ENCODE measurements around the gene EMILIN2.

EMILIN2 gene

GRCh38 chr18:2916184-2916583, 69.4 kb downstream of the EMILIN2 start:
- peaks cover 18% of the 10 kb centered on the region for H3K36me3 ChIP-seq (ENCODE audit: control insufficient read depth, insufficient read depth, low read length)
- no peak overlapping the region for H3K4me3 ChIP-seq (ENCODE audit: low read length)
- H3K4me1 ChIP-seq (ENCODE audit: control insufficient read depth, insufficient read depth, low read length) = peaks cover 31% of the 10 kb centered on the region
- no peak overlapping the region for H3K9ac ChIP-seq (ENCODE audit: low read length)
- H3K27me3 ChIP-seq (ENCODE audit: control insufficient read depth, insufficient read depth, low read length) = no peaks in the 10 kb centered on the region
- no peaks in the 10 kb centered on the region for H3K9me3 ChIP-seq (ENCODE audit: control insufficient read depth, low read length)

- no peaks in the 10 kb centered on the region for H3K9me3 ChIP-seq (ENCODE audit: control insufficient read depth, low read length)
- H3K27me3 ChIP-seq (ENCODE audit: control insufficient read depth, insufficient read depth, low read length) = no peaks in the 10 kb centered on the region
- H3K4me3 ChIP-seq (ENCODE audit: low read length) = no peak overlapping the region
- H3K36me3 ChIP-seq (ENCODE audit: control insufficient read depth, insufficient read depth, low read length) = peaks cover 18% of the 10 kb centered on the region
- H3K9ac ChIP-seq (ENCODE audit: low read length) = peak overlapping the region; percentile 24
- H3K4me1 ChIP-seq (ENCODE audit: control insufficient read depth, insufficient read depth, low read length) = peaks cover 31% of the 10 kb centered on the region
These were observed 70.6 kb downstream of the EMILIN2 start for GRCh38 chr18:2917259-2918047.

- no peak overlapping the region for H3K9ac ChIP-seq (ENCODE audit: low read length)
- peaks cover 23% of the 10 kb centered on the region for H3K36me3 ChIP-seq (ENCODE audit: control insufficient read depth, insufficient read depth, low read length)
- no peaks in the 10 kb centered on the region for H3K27me3 ChIP-seq (ENCODE audit: control insufficient read depth, insufficient read depth, low read length)
- H3K9me3 ChIP-seq (ENCODE audit: control insufficient read depth, low read length) = no peaks in the 10 kb centered on the region
- no peak overlapping the region for H3K4me3 ChIP-seq (ENCODE audit: low read length)
- H3K4me1 ChIP-seq (ENCODE audit: control insufficient read depth, insufficient read depth, low read length) = peaks cover 31% of the 10 kb centered on the region
These were observed 72.2 kb downstream of the EMILIN2 start for GRCh38 chr18:2918761-2919550.

GRCh38 chr18:2919600-2919999, 72.8 kb downstream of the EMILIN2 start:
- H3K27me3 ChIP-seq (ENCODE audit: control insufficient read depth, insufficient read depth, low read length) = no peaks in the 10 kb centered on the region
- no peak overlapping the region for H3K4me3 ChIP-seq (ENCODE audit: low read length)
- H3K9ac ChIP-seq (ENCODE audit: low read length) = no peak overlapping the region
- peaks cover 24% of the 10 kb centered on the region for H3K36me3 ChIP-seq (ENCODE audit: control insufficient read depth, insufficient read depth, low read length)
- H3K9me3 ChIP-seq (ENCODE audit: control insufficient read depth, low read length) = no peaks in the 10 kb centered on the region
- peaks cover 31% of the 10 kb centered on the region for H3K4me1 ChIP-seq (ENCODE audit: control insufficient read depth, insufficient read depth, low read length)

DNA sequence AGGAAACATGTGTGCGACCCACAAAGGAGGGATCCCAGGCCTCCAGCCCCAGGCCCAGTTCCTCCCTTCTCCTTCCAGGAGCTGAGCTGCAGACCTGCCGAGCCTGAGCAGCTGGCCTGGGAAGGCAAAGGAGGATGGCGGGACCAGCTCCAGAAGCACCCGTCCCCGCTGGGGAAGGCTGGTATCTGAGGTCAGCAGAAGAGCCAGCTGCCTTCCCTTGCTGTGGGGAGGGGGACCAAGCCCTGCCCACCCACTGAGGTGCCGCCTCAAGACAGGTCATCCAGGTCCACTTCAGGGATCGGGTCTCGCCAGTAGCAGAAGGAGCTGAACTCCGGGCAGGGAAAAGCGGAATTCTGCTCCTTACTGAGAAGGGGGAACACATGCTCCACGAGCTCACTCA, 73.2 kb downstream of the EMILIN2 start:
- Histone ChIP-seq H3K36me3 (ENCODE audit: control insufficient read depth, insufficient read depth, low read length) (peaks cover 28% of the 10 kb centered on the region), H3K9me3 (ENCODE audit: control insufficient read depth, low read length) (no peaks in the 10 kb centered on the region), H3K4me1 (ENCODE audit: control insufficient read depth, insufficient read depth, low read length) (peaks cover 31% of the 10 kb centered on the region), H3K27me3 (ENCODE audit: control insufficient read depth, insufficient read depth, low read length) (no peaks in the 10 kb centered on the region), H3K9ac (ENCODE audit: low read length) (no peak overlapping the region), H3K4me3 (ENCODE audit: low read length) (no peak overlapping the region)

GRCh38 chr18:2920546-2921343, 73.9 kb downstream of the EMILIN2 start:
- H3K9ac ChIP-seq (ENCODE audit: low read length) = no peak overlapping the region
- no peaks in the 10 kb centered on the region for H3K27me3 ChIP-seq (ENCODE audit: control insufficient read depth, insufficient read depth, low read length)
- H3K4me1 ChIP-seq (ENCODE audit: control insufficient read depth, insufficient read depth, low read length) = peaks cover 30% of the 10 kb centered on the region
- peaks cover 32% of the 10 kb centered on the region for H3K36me3 ChIP-seq (ENCODE audit: control insufficient read depth, insufficient read depth, low read length)
- no peaks in the 10 kb centered on the region for H3K9me3 ChIP-seq (ENCODE audit: control insufficient read depth, low read length)
- no peak overlapping the region for H3K4me3 ChIP-seq (ENCODE audit: low read length)

- no peak overlapping the region for H3K4me3 ChIP-seq (ENCODE audit: low read length)
- H3K9me3 ChIP-seq (ENCODE audit: control insufficient read depth, low read length) = no peaks in the 10 kb centered on the region
- no peak overlapping the region for H3K9ac ChIP-seq (ENCODE audit: low read length)
- H3K27me3 ChIP-seq (ENCODE audit: control insufficient read depth, insufficient read depth, low read length) = no peaks in the 10 kb centered on the region
- H3K36me3 ChIP-seq (ENCODE audit: control insufficient read depth, insufficient read depth, low read length) = peaks cover 28% of the 10 kb centered on the region
- H3K4me1 ChIP-seq (ENCODE audit: control insufficient read depth, insufficient read depth, low read length) = peaks cover 19% of the 10 kb centered on the region
These were observed 75.0 kb downstream of the EMILIN2 start for GRCh38 chr18:2921778-2922177.

GRCh38 chr18:2923464-2923863, 76.7 kb downstream of the EMILIN2 start:
- no peak overlapping the region for H3K4me3 ChIP-seq (ENCODE audit: low read length)
- no peak overlapping the region for H3K9ac ChIP-seq (ENCODE audit: low read length)
- peaks cover 28% of the 10 kb centered on the region for H3K36me3 ChIP-seq (ENCODE audit: control insufficient read depth, insufficient read depth, low read length)
- H3K9me3 ChIP-seq (ENCODE audit: control insufficient read depth, low read length) = no peaks in the 10 kb centered on the region
- H3K27me3 ChIP-seq (ENCODE audit: control insufficient read depth, insufficient read depth, low read length) = no peaks in the 10 kb centered on the region
- H3K4me1 ChIP-seq (ENCODE audit: control insufficient read depth, insufficient read depth, low read length) = peaks cover 2% of the 10 kb centered on the region

- no peaks in the 10 kb centered on the region for H3K4me1 ChIP-seq (ENCODE audit: control insufficient read depth, insufficient read depth, low read length)
These were observed 78.1 kb downstream of the EMILIN2 start for GRCh38 chr18:2924920-2925319.

DNA sequence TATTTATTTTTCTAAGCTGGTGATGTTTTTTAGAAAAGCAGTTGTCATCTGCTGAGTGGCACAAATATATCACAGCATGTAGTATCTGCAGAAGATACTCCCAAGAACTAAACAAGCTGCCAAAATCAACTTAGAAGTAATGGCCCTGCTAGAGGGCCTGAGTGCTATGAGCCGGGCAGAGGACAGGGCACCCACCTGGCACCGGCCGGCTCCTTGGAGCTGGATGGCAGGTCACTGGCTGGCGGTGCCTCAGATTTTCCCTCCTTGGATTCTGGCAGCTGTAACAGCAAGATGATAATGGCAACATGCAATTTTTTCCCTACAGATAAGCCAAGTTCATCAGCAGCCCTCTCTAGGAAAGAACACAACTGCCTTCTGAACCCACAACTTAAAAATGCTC, 79.7 kb downstream of the EMILIN2 start:
- H3K4me1 ChIP-seq (ENCODE audit: control insufficient read depth, insufficient read depth, low read length) = no peaks in the 10 kb centered on the region
- H3K36me3 ChIP-seq (ENCODE audit: control insufficient read depth, insufficient read depth, low read length) = peaks cover 25% of the 10 kb centered on the region
- no peaks in the 10 kb centered on the region for H3K9me3 ChIP-seq (ENCODE audit: control insufficient read depth, low read length)
- H3K9ac ChIP-seq (ENCODE audit: low read length) = no peak overlapping the region
- H3K4me3 ChIP-seq (ENCODE audit: low read length) = no peak overlapping the region
- no peaks in the 10 kb centered on the region for H3K27me3 ChIP-seq (ENCODE audit: control insufficient read depth, insufficient read depth, low read length)

More at GRCh38 chr18:2924920-2925319, 78.1 kb downstream of the EMILIN2 start:
- H3K36me3 ChIP-seq (ENCODE audit: control insufficient read depth, insufficient read depth, low read length) = peaks cover 25% of the 10 kb centered on the region
- H3K9ac ChIP-seq (ENCODE audit: low read length) = no peak overlapping the region
- H3K9me3 ChIP-seq (ENCODE audit: control insufficient read depth, low read length) = no peaks in the 10 kb centered on the region
- no peak overlapping the region for H3K4me3 ChIP-seq (ENCODE audit: low read length)
- H3K27me3 ChIP-seq (ENCODE audit: control insufficient read depth, insufficient read depth, low read length) = no peaks in the 10 kb centered on the region

GRCh38 chr18:2927745-2928144, 80.9 kb downstream of the EMILIN2 start:
- Histone ChIP-seq H3K36me3 (ENCODE audit: control insufficient read depth, insufficient read depth, low read length) (peaks cover 25% of the 10 kb centered on the region), H3K9ac (ENCODE audit: low read length) (no peak overlapping the region), H3K27me3 (ENCODE audit: control insufficient read depth, insufficient read depth, low read length) (no peaks in the 10 kb centered on the region), H3K9me3 (ENCODE audit: control insufficient read depth, low read length) (no peaks in the 10 kb centered on the region), H3K4me3 (ENCODE audit: low read length) (no peak overlapping the region), H3K4me1 (ENCODE audit: control insufficient read depth, insufficient read depth, low read length) (no peaks in the 10 kb centered on the region)
